SJSA1 (cell line): ENCODE measurements around the gene OTOL1. TPM values are rescaled to one million over a fixed set of nuclear protein-coding genes. Genes with fewer than 3 reads are reported as not detected.
"Not testable (repeated sequence)": the region's sequence is repeated elsewhere in the genome, so short reads cannot be mapped to it uniquely, and the experiment has no call there.

ENCODE experiments used
- DNase-seq, 2 experiments: peaks; one replicate each; pipeline ENCODE4 v3.0.0-alpha.2; 2015 to 2020; ENCODE audit warnings: low spot score in 2 of 2, low read depth in 1 of 2
- H3K27ac ChIP-seq: fragments of 250-450 bp; sonication (Bioruptor Pico); 2 replicates; pipeline ENCODE4 v1.5.1; 2020; ENCODE audit warnings: mild to moderate bottlenecking, moderate library complexity
- H3K27me3 ChIP-seq: fragments of 250-450 bp; sonication (Bioruptor Pico); replicated peaks from 2 replicates; pipeline ENCODE4 v1.5.1; 2020; ENCODE audit warnings: mild to moderate bottlenecking, moderate library complexity
- H3K36me3 ChIP-seq: fragments of 250-450 bp; sonication (Bioruptor Pico); 2 replicates; pipeline ENCODE4 v1.5.1; 2020; ENCODE audit warnings: mild to moderate bottlenecking
- H3K4me1 ChIP-seq: fragments of 250-450 bp; sonication (Bioruptor Pico); replicated peaks from 2 replicates; pipeline ENCODE4 v1.6.1; 2021; ENCODE audit warnings: mild to moderate bottlenecking
- H3K4me3 ChIP-seq: fragments of 250-450 bp; sonication (Bioruptor Pico); 2 replicates; pipeline ENCODE4 v1.5.1; 2020; ENCODE audit warnings: mild to moderate bottlenecking
- H3K9me3 ChIP-seq: fragments of 250-450 bp; sonication (Bioruptor Pico); replicated peaks from 2 replicates; pipeline ENCODE4 v1.5.1; 2020; ENCODE audit warnings: mild to moderate bottlenecking
- total RNA-seq: library from RNA; depleted of rRNA; stranded (reverse); fragments of >200 nt; shearing (Covaris generic); gene quantifications from 2 replicates; pipeline ENCODE4 v1.2.3, GENCODE V29; 2014; rRNA removed

The OTOL1 gene
- not detected in 2 replicates for total RNA-seq

GRCh38 chr3:161496508-161496907 lies at the start of gene OTOL1:
TSS of gene OTOL1 (plus strand) at chr3:161496808. CDS start at chr3:161496808, 0 bp downstream.
- no peaks in the 10 kb centered on the region for H3K27me3 ChIP-seq
- H3K4me1 ChIP-seq = no peaks in the 10 kb centered on the region
- no peak within 1 kb of the TSS for H3K4me3 ChIP-seq
- DNase-seq = no peak
- H3K27ac ChIP-seq = no peak within 1 kb of the TSS
- H3K9me3 ChIP-seq = no peaks in the 10 kb centered on the region
- no peaks in the 10 kb centered on the region for H3K36me3 ChIP-seq

- H3K4me3 ChIP-seq = no peak overlapping the region
- H3K27ac ChIP-seq = no peak overlapping the region
- H3K9me3 ChIP-seq = no peaks in the 10 kb centered on the region
- no peaks in the 10 kb centered on the region for H3K4me1 ChIP-seq
- H3K36me3 ChIP-seq = no peaks in the 10 kb centered on the region
- no peaks in the 10 kb centered on the region for H3K27me3 ChIP-seq
- no peak for DNase-seq
Observed at GRCh38 chr3:161449785-161450184, 46.8 kb upstream of the OTOL1 start.

- Histone ChIP-seq H3K27me3 (no peaks in the 10 kb centered on the region), H3K9me3 (no peaks in the 10 kb centered on the region), H3K4me1 (no peaks in the 10 kb centered on the region), H3K27ac (no peak overlapping the region), H3K4me3 (no peak overlapping the region), H3K36me3 (no peaks in the 10 kb centered on the region)
- no peak for DNase-seq
Observed at GRCh38 chr3:161452179-161452578, 44.4 kb upstream of the OTOL1 start.

GRCh38 chr3:161454615-161455014 lies 42.0 kb upstream of the OTOL1 start:
- DNase-seq = no peak
- Histone ChIP-seq H3K36me3 (no peaks in the 10 kb centered on the region), H3K27me3 (no peaks in the 10 kb centered on the region), H3K9me3 (no peaks in the 10 kb centered on the region), H3K4me1 (no peaks in the 10 kb centered on the region), H3K27ac (no peak overlapping the region), H3K4me3 (no peak overlapping the region)

- H3K4me1 ChIP-seq = no peaks in the 10 kb centered on the region
- H3K9me3 ChIP-seq = no peaks in the 10 kb centered on the region
- H3K36me3 ChIP-seq = no peaks in the 10 kb centered on the region
- no peak overlapping the region for H3K4me3 ChIP-seq
- no peak overlapping the region for H3K27ac ChIP-seq
- no peaks in the 10 kb centered on the region for H3K27me3 ChIP-seq
- no peak for DNase-seq
Observed at GRCh38 chr3:161455962-161456361, 40.6 kb upstream of the OTOL1 start.

- Histone ChIP-seq H3K27me3 (no peaks in the 10 kb centered on the region), H3K4me1 (no peaks in the 10 kb centered on the region), H3K4me3 (no peak overlapping the region), H3K9me3 (no peaks in the 10 kb centered on the region), H3K27ac (no peak overlapping the region), H3K36me3 (no peaks in the 10 kb centered on the region)
- DNase-seq = no peak
Observed at GRCh38 chr3:161462138-161462537, 34.5 kb upstream of the OTOL1 start.

GRCh38 chr3:161471211-161471610 lies 25.4 kb upstream of the OTOL1 start:
- Histone ChIP-seq H3K27ac (no peak overlapping the region), H3K9me3 (no peaks in the 10 kb centered on the region), H3K27me3 (no peaks in the 10 kb centered on the region), H3K36me3 (no peaks in the 10 kb centered on the region), H3K4me3 (no peak overlapping the region), H3K4me1 (no peaks in the 10 kb centered on the region)
- no peak for DNase-seq

GRCh38 chr3:161474139-161474538 lies 22.5 kb upstream of the OTOL1 start:
- DNase-seq = no peak
- Histone ChIP-seq H3K36me3 (no peaks in the 10 kb centered on the region), H3K27ac (no peak overlapping the region), H3K4me3 (no peak overlapping the region), H3K27me3 (no peaks in the 10 kb centered on the region), H3K9me3 (no peaks in the 10 kb centered on the region), H3K4me1 (no peaks in the 10 kb centered on the region)

- Histone ChIP-seq H3K4me3 (no peak overlapping the region), H3K27me3 (no peaks in the 10 kb centered on the region), H3K9me3 (no peaks in the 10 kb centered on the region), H3K36me3 (no peaks in the 10 kb centered on the region), H3K27ac (no peak overlapping the region), H3K4me1 (no peaks in the 10 kb centered on the region)
- DNase-seq = no peak
Observed at GRCh38 chr3:161474741-161475140, 21.9 kb upstream of the OTOL1 start.

- DNase-seq = no peak
- Histone ChIP-seq H3K4me3 (no peak overlapping the region), H3K36me3 (no peaks in the 10 kb centered on the region), H3K27me3 (no peaks in the 10 kb centered on the region), H3K9me3 (no peaks in the 10 kb centered on the region), H3K4me1 (no peaks in the 10 kb centered on the region), H3K27ac (no peak overlapping the region)
Observed at GRCh38 chr3:161475206-161475605, 21.4 kb upstream of the OTOL1 start.

GRCh38 chr3:161475905-161476304 lies 20.7 kb upstream of the OTOL1 start:
- no peaks in the 10 kb centered on the region for H3K27me3 ChIP-seq
- no peak overlapping the region for H3K4me3 ChIP-seq
- H3K36me3 ChIP-seq = no peaks in the 10 kb centered on the region
- H3K4me1 ChIP-seq = no peaks in the 10 kb centered on the region
- no peak for DNase-seq
- no peak overlapping the region for H3K27ac ChIP-seq
- H3K9me3 ChIP-seq = no peaks in the 10 kb centered on the region

- H3K4me3 ChIP-seq = no peak overlapping the region
- no peak for DNase-seq
- no peak overlapping the region for H3K27ac ChIP-seq
- H3K36me3 ChIP-seq = no peaks in the 10 kb centered on the region
- H3K27me3 ChIP-seq = no peaks in the 10 kb centered on the region
- no peaks in the 10 kb centered on the region for H3K9me3 ChIP-seq
- no peaks in the 10 kb centered on the region for H3K4me1 ChIP-seq
Observed at GRCh38 chr3:161484226-161484625, 12.4 kb upstream of the OTOL1 start.

GRCh38 chr3:161488284-161488683 lies 8.3 kb upstream of the OTOL1 start:
- not testable (repeated sequence) for H3K4me3 ChIP-seq, H3K27ac ChIP-seq, H3K27me3 ChIP-seq, DNase-seq, H3K9me3 ChIP-seq, H3K4me1 ChIP-seq, H3K36me3 ChIP-seq

- no peaks in the 10 kb centered on the region for H3K36me3 ChIP-seq
- no peak overlapping the region for H3K27ac ChIP-seq
- H3K4me3 ChIP-seq = no peak overlapping the region
- no peaks in the 10 kb centered on the region for H3K9me3 ChIP-seq
- H3K4me1 ChIP-seq = no peaks in the 10 kb centered on the region
- no peak for DNase-seq
- no peaks in the 10 kb centered on the region for H3K27me3 ChIP-seq
Observed at GRCh38 chr3:161489395-161489794, 7.2 kb upstream of the OTOL1 start.

GRCh38 chr3:161490845-161491244 lies 5.8 kb upstream of the OTOL1 start:
- not testable (repeated sequence) for H3K4me3 ChIP-seq, DNase-seq, H3K4me1 ChIP-seq, H3K36me3 ChIP-seq, H3K27ac ChIP-seq, H3K9me3 ChIP-seq, H3K27me3 ChIP-seq
